B cell (primary cell): Measurements from ENCODE around the gene AREL1. TPM values are rescaled to one million over a fixed set of nuclear protein-coding genes. Genes with fewer than 3 reads are reported as not detected.

Experiments used
- ATAC-seq: fragments of 200-7000 bp; cut with Tn5 transposase; one replicate; pipeline ENCODE4 v1.10.0; 2021; ENCODE audit warnings: low read depth, mild to moderate bottlenecking, moderate number of reproducible peaks, moderate library complexity
- CTCF ChIA-PET: fragments of 350-600 bp; sonication (Branson Sonifier 250); formaldehyde crosslinking; loops from one replicate; lab custom pipeline; 2021; ENCODE audit warnings: antibody characterized with exemption, inconsistent platforms; lab: Charles Lee
- POLR2A ChIA-PET: fragments of 350-600 bp; sonication (Branson Sonifier 250); formaldehyde crosslinking; loops from one replicate; lab custom pipeline; 2021; ENCODE audit warnings: antibody characterized with exemption; lab: Charles Lee
- DNase-seq: peaks from one replicate; pipeline ENCODE4 v3.0.0; 2013
- H2AFZ ChIP-seq: 2 replicates; pipeline ENCODE4 v1.6.1; 2012; ENCODE audit warnings: mild to moderate bottlenecking, low read depth, low read length; ENCODE audit not compliant: insufficient read depth, poor library complexity, severe bottlenecking
- H3K27ac ChIP-seq, 2 donors: 1 replicate in 1 of 2; 2 replicates in 1 of 2; pipeline ENCODE4 v1.5.1; 2012 to 2013; ENCODE audit warnings: low read length in 2 of 2, mild to moderate bottlenecking in 2 of 2, moderate library complexity in 1 of 2
- H3K27me3 ChIP-seq, 4 experiments: fragments of 200-600 bp in 1 of 4; sonication (generic) in 1 of 4; replicated peaks in 1 of 4; 1 replicate in 2 of 4; 2 replicates in 2 of 4; pipeline versions ENCODE4 v1.6.1 to v1.7.0; 2013 to 2016; ENCODE audit warnings: low read length in 3 of 4, mild to moderate bottlenecking in 2 of 4, mixed read lengths in 1 of 4, moderate library complexity in 1 of 4; ENCODE audit not compliant: insufficient read depth in 4 of 4, control insufficient read depth in 3 of 4; ENCODE audit errors: control extremely low read depth in 1 of 4
- H3K36me3 ChIP-seq, 2 experiments: replicated peaks in 1 of 2; 1 replicate in 1 of 2; 2 replicates in 1 of 2; pipeline versions ENCODE4 v1.6.1 to v1.7.1; 2013; ENCODE audit warnings: low read length in 1 of 2; ENCODE audit not compliant: insufficient read depth in 2 of 2, control insufficient read depth in 1 of 2; ENCODE audit errors: control extremely low read depth in 1 of 2, extremely low read depth in 1 of 2
- H3K4me1 ChIP-seq, 2 donors: fragments of 200-600 bp in 1 of 2; sonication (generic) in 1 of 2; 1 replicate in 1 of 2; 2 replicates in 1 of 2; pipeline versions ENCODE4 v1.5.1 to v1.6.1; 2013 to 2017; ENCODE audit warnings: low read length in 2 of 2; ENCODE audit not compliant: control insufficient read depth in 2 of 2, insufficient read depth in 2 of 2
- H3K4me2 ChIP-seq: replicated peaks from 2 replicates; pipeline ENCODE3; 2012; ENCODE audit warnings: mild to moderate bottlenecking, low read depth, low read length; ENCODE audit not compliant: poor library complexity, severe bottlenecking
- H3K4me3 ChIP-seq, 5 experiments: fragments of 200-600 bp in 1 of 5; sonication (generic) in 1 of 5; 1 replicate in 3 of 5; 2 replicates in 2 of 5; pipeline versions ENCODE4 v1.5.1 to v1.7.0; 2011 to 2016; ENCODE audit warnings: low read length in 4 of 5, mild to moderate bottlenecking in 4 of 5, low read depth in 2 of 5, control low read depth in 1 of 5, moderate library complexity in 1 of 5; ENCODE audit not compliant: insufficient read depth in 1 of 5; ENCODE audit errors: control extremely low read depth in 1 of 5, extremely low read depth in 1 of 5
- H3K79me2 ChIP-seq: fragments of 200-600 bp; sonication (generic); one replicate; pipeline ENCODE4 v1.6.0; 2016; ENCODE audit warnings: low read length; ENCODE audit not compliant: control insufficient read depth, insufficient read depth
- H3K9ac ChIP-seq: fragments of 200-600 bp; sonication (generic); 2 replicates; pipeline ENCODE4 v1.6.1; 2017; ENCODE audit warnings: mild to moderate bottlenecking, low read length, moderate library complexity
- H3K9me3 ChIP-seq, 3 donors: one replicate each; pipeline versions ENCODE4 v1.6.1 to v1.7.1; 2013; ENCODE audit warnings: low read length in 2 of 3; ENCODE audit not compliant: control insufficient read depth in 2 of 3, insufficient read depth in 1 of 3; ENCODE audit errors: control extremely low read depth in 1 of 3
- H4K20me1 ChIP-seq: 2 replicates; pipeline ENCODE4 v1.6.0; 2012; ENCODE audit warnings: mild to moderate bottlenecking, low read length; ENCODE audit not compliant: insufficient read depth, control insufficient read depth, poor library complexity, severe bottlenecking
- H3K27ac Mint-ChIP-seq: one replicate; pipeline ENCODE4 v1.8.0; 2021; ENCODE audit warnings: mixed read lengths
- H3K27me3 Mint-ChIP-seq: one replicate; pipeline ENCODE4 v1.8.0; 2021; ENCODE audit warnings: mixed read lengths
- H3K4me1 Mint-ChIP-seq: one replicate; pipeline ENCODE4 v1.8.0; 2021; ENCODE audit warnings: mixed read lengths
- H3K4me3 Mint-ChIP-seq: one replicate; pipeline ENCODE4 v1.8.0; 2021; ENCODE audit warnings: mixed read lengths
- H3K9me3 Mint-ChIP-seq: one replicate; pipeline ENCODE4 v1.8.0; 2022; ENCODE audit warnings: mixed read lengths; ENCODE audit not compliant: insufficient read depth
- CTCF ChIP-seq: fragments of 200-600 bp; IDR thresholded peaks from one replicate; pipeline ENCODE4 v1.8.0; 2022; ENCODE audit warnings: antibody characterized with exemption, mild to moderate bottlenecking
- EZH2 ChIP-seq: IDR thresholded peaks from 2 replicates; pipeline ENCODE4 v1.6.1; 2012; ENCODE audit warnings: borderline replicate concordance, low read depth, mild to moderate bottlenecking, moderate library complexity, low read length; ENCODE audit not compliant: insufficient read depth, poor library complexity, severe bottlenecking
- WGBS: methylation state at CpG from one replicate; pipeline ENCODE4 v1.1.5; 2013; ENCODE audit warnings: missing lambda C conversion rate; ENCODE audit not compliant: insufficient coverage; 5-methylcytosine and 5-hydroxymethylcytosine counted together
- intact Hi-C: fragments of 100-400 bp; cut with micrococcal nuclease; formaldehyde crosslinking; loops from one replicate; pipeline ENCODE4 v1.10.0; 2022
- polyA plus RNA-seq: library from polyadenylated mRNA; depleted of rRNA; stranded (reverse); fragments of >200 nt; gene quantifications from 2 replicates; pipeline ENCODE4 v1.2.3, GENCODE V29; 2012
- total RNA-seq, 2 donors: library from RNA; stranded (reverse); fragments of 120-200 nt in 1 of 2; gene quantifications; 1 replicate in 1 of 2; 2 replicates in 1 of 2; pipeline versions ENCODE4 v1.2.3 to v1.2.4, GENCODE V29; 2013 to 2022

The AREL1 gene
- total and polyA plus RNA-seq, 2 donors (not counting 1 experiment from before 2014, with no cell fraction given): 19.2 to 39.4 TPM

- DNase-seq (no peak), ATAC-seq (no peak)
- Histone ChIP-seq H3K27ac (no peak overlapping the region), H3K4me2 (no peak overlapping the region), H3K36me3 (peaks cover 17 to 78% of the 10 kb centered on the region in 2 experiments), H3K4me3 (no peak overlapping the region), H3K9me3 (no peaks in the 10 kb centered on the region), H3K79me2 (no peaks in the 10 kb centered on the region), H2AFZ (no peak overlapping the region), H3K27me3 (no peaks in the 10 kb centered on the region), H3K9ac (no peak overlapping the region), H3K4me1 (no peaks in the 10 kb centered on the region), H4K20me1 (no peaks in the 10 kb centered on the region)
- Mint-ChIP-seq H3K27ac (no peak overlapping the region), H3K9me3 (no peaks in the 10 kb centered on the region), H3K27me3 (no peaks in the 10 kb centered on the region), H3K4me3 (no peak overlapping the region), H3K4me1 (no peaks in the 10 kb centered on the region)
- no peak for TF ChIP-seq EZH2
- no peak for TF ChIP-seq CTCF
- intact Hi-C loops: no loop called here
- WGBS: 100% methylated on average over 1 of the region's 4 CpGs
- ChIA-PET POLR2A (no interaction called here), CTCF (interaction anchor here (1.1 kb wide), 1 partner anchor 63 kb away, joined by 3 read pairs; no protein-coding TSS in a partner anchor)
Measured at GRCh38 chr14:74671789-74672188, 41.1 kb downstream of the AREL1 start.

GRCh38 chr14:74670726-74671411 lies 42.0 kb downstream of the AREL1 start:
- no peaks in the 10 kb centered on the region for H3K79me2 ChIP-seq
- no peaks in the 10 kb centered on the region for H3K4me1 ChIP-seq
- Mint-ChIP-seq H3K27me3 (no peaks in the 10 kb centered on the region), H3K4me1 (no peaks in the 10 kb centered on the region), H3K9me3 (no peaks in the 10 kb centered on the region), H3K4me3 (no peak overlapping the region), H3K27ac (no peak overlapping the region)
- H3K4me3 ChIP-seq: no peak overlapping the region
- no peaks in the 10 kb centered on the region for H3K27me3 ChIP-seq
- DNase-seq (no peak), ATAC-seq (no peak)
- H4K20me1 ChIP-seq: no peaks in the 10 kb centered on the region
- ChIA-PET POLR2A (no interaction called here), CTCF (interaction anchor here (1.1 to 1.5 kb wide), 2 partner anchors 12 to 62 kb away, joined by 3 to 4 read pairs; no protein-coding TSS in a partner anchor)
- H3K9ac ChIP-seq: no peak overlapping the region
- intact Hi-C loops: no loop called here
- TF ChIP-seq EZH2: no peak
- no peak for TF ChIP-seq CTCF
- 100% methylated on average over 3 of the region's 9 CpGs for WGBS
- no peak overlapping the region for H3K4me2 ChIP-seq
- peaks cover 12 to 73% of the 10 kb centered on the region in 2 experiments for H3K36me3 ChIP-seq
- no peaks in the 10 kb centered on the region for H3K9me3 ChIP-seq
- no peak overlapping the region for H2AFZ ChIP-seq
- H3K27ac ChIP-seq: no peak overlapping the region
